ENCODE data around the gene TIMMDC1.

Gene TIMMDC1

GRCh38 chr3:119569156-119569555 is 70.8 kb downstream of the TIMMDC1 start:
- in situ Hi-C loops (cut with MboI; ENCODE audit: low pct_unique_long_range_greater_than_20kb, low sequenced_read_pairs, unreplicated experiment), result no loop called here
- DNase-seq (ENCODE audit: low spot score), result no peak
- TF ChIP-seq CTCF (IDR thresholded peaks at IDR 0.05; ENCODE audit: extremely low read depth, insufficient read depth, missing control alignments), result no peak

GRCh38 chr3:119570229-119570628 is 71.9 kb downstream of the TIMMDC1 start:
- no peak for DNase-seq (ENCODE audit: low spot score)
- in situ Hi-C loops (cut with MboI; ENCODE audit: low pct_unique_long_range_greater_than_20kb, low sequenced_read_pairs, unreplicated experiment), result no loop called here
- no peak for TF ChIP-seq CTCF (IDR thresholded peaks at IDR 0.05; ENCODE audit: extremely low read depth, insufficient read depth, missing control alignments)

- no peak for TF ChIP-seq CTCF (IDR thresholded peaks at IDR 0.05; ENCODE audit: extremely low read depth, insufficient read depth, missing control alignments)
- no peak for DNase-seq (ENCODE audit: low spot score)
- in situ Hi-C loops (cut with MboI; ENCODE audit: low pct_unique_long_range_greater_than_20kb, low sequenced_read_pairs, unreplicated experiment), result no loop called here
Measured at GRCh38 chr3:119571230-119571629, 72.9 kb downstream of the TIMMDC1 start.

GRCh38 chr3:119571688-119572087 is 73.3 kb downstream of the TIMMDC1 start:
- in situ Hi-C loops (cut with MboI; ENCODE audit: low pct_unique_long_range_greater_than_20kb, low sequenced_read_pairs, unreplicated experiment), result no loop called here
- no peak for TF ChIP-seq CTCF (IDR thresholded peaks at IDR 0.05; ENCODE audit: extremely low read depth, insufficient read depth, missing control alignments)
- no peak for DNase-seq (ENCODE audit: low spot score)

All from GM13977 (cell line).